ENCODE results near the gene AFF3.

DNA sequence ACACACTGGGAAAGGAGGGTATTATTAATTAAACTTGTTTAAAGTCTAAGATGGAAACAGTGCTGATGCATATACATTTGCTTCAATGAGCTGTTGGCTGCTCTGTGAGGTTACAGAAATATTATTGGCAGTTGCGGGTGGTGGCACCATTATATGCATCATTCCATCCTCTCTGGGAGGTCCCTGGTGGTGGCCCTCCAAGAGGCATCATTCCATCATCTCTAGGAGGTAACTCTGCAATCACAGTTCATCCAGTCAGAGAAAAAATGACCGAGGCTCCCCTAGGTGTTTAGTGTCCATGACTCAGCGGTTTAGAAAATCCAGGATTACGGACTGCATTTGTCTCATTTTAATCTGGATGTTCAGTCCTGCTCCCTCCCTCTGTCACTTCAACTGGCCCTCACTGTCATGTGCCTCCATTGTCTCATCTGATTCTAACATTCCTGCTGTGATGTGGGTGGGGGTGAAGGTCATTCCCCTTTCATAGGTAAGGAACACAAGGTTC is 15.4 kb downstream of the AFF3 start:
- TF ChIP-seq, protein P1, sequence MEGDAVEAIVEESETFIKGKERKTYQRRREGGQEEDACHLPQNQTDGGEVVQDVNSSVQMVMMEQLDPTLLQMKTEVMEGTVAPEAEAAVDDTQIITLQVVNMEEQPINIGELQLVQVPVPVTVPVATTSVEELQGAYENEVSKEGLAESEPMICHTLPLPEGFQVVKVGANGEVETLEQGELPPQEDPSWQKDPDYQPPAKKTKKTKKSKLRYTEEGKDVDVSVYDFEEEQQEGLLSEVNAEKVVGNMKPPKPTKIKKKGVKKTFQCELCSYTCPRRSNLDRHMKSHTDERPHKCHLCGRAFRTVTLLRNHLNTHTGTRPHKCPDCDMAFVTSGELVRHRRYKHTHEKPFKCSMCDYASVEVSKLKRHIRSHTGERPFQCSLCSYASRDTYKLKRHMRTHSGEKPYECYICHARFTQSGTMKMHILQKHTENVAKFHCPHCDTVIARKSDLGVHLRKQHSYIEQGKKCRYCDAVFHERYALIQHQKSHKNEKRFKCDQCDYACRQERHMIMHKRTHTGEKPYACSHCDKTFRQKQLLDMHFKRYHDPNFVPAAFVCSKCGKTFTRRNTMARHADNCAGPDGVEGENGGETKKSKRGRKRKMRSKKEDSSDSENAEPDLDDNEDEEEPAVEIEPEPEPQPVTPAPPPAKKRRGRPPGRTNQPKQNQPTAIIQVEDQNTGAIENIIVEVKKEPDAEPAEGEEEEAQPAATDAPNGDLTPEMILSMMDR (IDR thresholded peaks at IDR 0.05 in 8 of 11, conservative IDR thresholded peaks at IDR 0.05 in 3 of 11) = no peak
- no peak for TF ChIP-seq POLR2AphosphoS5 (IDR thresholded peaks at IDR 0.05)

Data from spleen (tissue), 7 donors.